Upper lobe of left lung (tissue), 6 donors: ENCODE measurements around the gene KCTD5. TPM values are rescaled to one million over a fixed set of nuclear protein-coding genes. Genes with fewer than 3 reads are reported as not detected.
"Not testable (repeated sequence)": the region's sequence is repeated elsewhere in the genome, so short reads cannot be mapped to it uniquely, and the experiment has no call there.

Experiments
- ATAC-seq, 2 donors: fragments of 200-7000 bp; cut with Tn5 transposase; one replicate each; pipeline ENCODE4 v1.9.1; 2022; ENCODE audit warnings: mild to moderate bottlenecking in 2 of 2, moderate library complexity in 2 of 2; ENCODE audit not compliant: low FRiP score in 2 of 2
- DNase-seq, 2 donors: peaks; one replicate each; pipeline ENCODE4 v3.0.0-alpha.2; 2019 to 2020
- H3K27ac ChIP-seq, 4 donors: fragments of 200-600 bp; sonication (generic); one replicate each; pipeline ENCODE4 v1.5.1; 2016 to 2019
- H3K27me3 ChIP-seq, 4 donors: fragments of 200-600 bp; sonication (generic); one replicate each; pipeline ENCODE4 v1.5.1; 2017 to 2019
- H3K36me3 ChIP-seq, 4 donors: fragments of 200-600 bp; sonication (generic); one replicate each; pipeline ENCODE4 v1.5.1; 2016 to 2019
- H3K4me1 ChIP-seq, 4 donors: fragments of 200-600 bp; sonication (generic); one replicate each; pipeline ENCODE4 v1.5.1; 2018 to 2019
- H3K4me3 ChIP-seq, 4 donors: fragments of 200-600 bp; sonication (generic); one replicate each; pipeline ENCODE4 v1.5.1; 2017 to 2019; ENCODE audit warnings: mild to moderate bottlenecking in 2 of 4, moderate library complexity in 1 of 4
- H3K9me3 ChIP-seq, 4 donors: fragments of 200-600 bp; sonication (generic); one replicate each; pipeline ENCODE4 v1.5.1; 2018 to 2019
- EP300 ChIP-seq, 4 donors: sonication (generic); formaldehyde crosslinking; IDR thresholded peaks; one replicate each; pipeline ENCODE4 v1.5.1; 2017; ENCODE audit warnings: antibody characterized with exemption in 4 of 4, control low read depth in 2 of 4
- POLR2A ChIP-seq, 4 donors: fragments of 450-650 bp; IDR thresholded peaks; one replicate each; pipeline ENCODE4 v1.5.1; 2016 to 2017; ENCODE audit warnings: antibody characterized with exemption in 4 of 4, mild to moderate bottlenecking in 2 of 4
- POLR2AphosphoS5 ChIP-seq, 2 donors: sonication (generic); formaldehyde crosslinking; IDR thresholded peaks; one replicate each; pipeline ENCODE4 v1.5.1; 2017; ENCODE audit warnings: antibody characterized with exemption in 2 of 2
- WGBS, 2 donors: methylation state at CpG; one replicate each; pipeline ENCODE4 v1.1.5; 2017 to 2018; 5-methylcytosine and 5-hydroxymethylcytosine counted together
- total RNA-seq, 6 donors: library from RNA; depleted of rRNA in 4 of 6; stranded (reverse); fragments of >200 nt in 4 of 6; gene quantifications; one replicate each; pipeline versions ENCODE4 v1.1.0 to v1.2.1, GENCODE V29; 2016 to 2021
- TF ChIP-seq, protein P1 (sequence below), 6 experiments: fragments of 450-650 bp in 4 of 6; fragments of 200-600 bp in 2 of 6; sonication (generic) in 2 of 6; IDR thresholded peaks; one replicate each; pipeline ENCODE4 v1.5.1; 2016 to 2019; ENCODE audit warnings: antibody characterized with exemption in 6 of 6
- donor health status: DM: no; HTN: no; CAD: no; lungs with moderate emphysema.
- donor health status: DM: no; HTN: yes; CAD: no; lungs with severe emphysema.

Gene KCTD5
- total RNA-seq, 6 donors from 2014 or later, result 25.7 to 45.5 (median 33.0) TPM

DNA sequence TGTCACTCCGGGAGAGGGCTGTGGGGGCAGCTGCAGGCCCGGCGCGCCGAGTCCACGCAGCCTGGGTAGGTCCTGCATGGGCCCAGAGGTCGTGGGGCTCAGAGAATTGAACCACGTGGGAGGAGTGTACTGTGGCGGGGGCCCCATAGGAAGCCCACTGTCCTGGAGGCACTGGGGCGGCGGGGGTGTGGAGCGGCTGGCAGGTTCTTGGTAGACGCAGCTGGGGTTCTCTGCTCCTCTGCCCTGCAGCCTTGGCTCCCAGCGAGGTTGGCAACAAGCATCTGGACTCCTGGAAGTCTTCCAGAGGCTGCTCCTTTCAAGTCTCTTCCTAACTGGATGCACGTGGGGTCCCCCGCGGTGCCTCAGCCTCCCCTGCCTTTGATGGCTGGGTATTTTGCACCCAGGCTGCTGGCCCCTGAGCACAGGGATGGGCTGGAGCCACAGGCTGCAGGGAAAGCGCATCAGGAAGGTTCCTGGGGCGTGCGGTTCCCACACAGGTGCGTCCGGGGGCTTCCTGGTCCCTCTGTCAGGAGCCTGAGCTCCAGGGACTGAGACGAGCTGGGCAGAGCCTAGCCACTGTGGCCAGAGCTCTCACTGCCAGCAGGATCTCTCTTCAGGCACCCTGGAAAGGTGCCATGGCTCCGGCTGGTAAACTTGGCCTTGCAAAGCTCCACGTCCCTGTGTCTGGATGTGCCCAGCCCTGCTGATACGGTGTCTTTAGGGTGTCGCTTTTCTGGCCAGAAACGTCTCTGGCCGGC lies 9.3 kb downstream of the KCTD5 start:
- ATAC-seq, result no peak
- no peaks in the 10 kb centered on the region for H3K9me3 ChIP-seq
- peaks cover 0 to 16% (median 7%) of the 10 kb centered on the region in 4 donors for H3K36me3 ChIP-seq
- DNase-seq, result peak in 1 of 2 donors; percentile 66
- peaks cover 9 to 41% (median 24%) of the 10 kb centered on the region in 4 donors for H3K4me1 ChIP-seq
- no peak overlapping the region for H3K27ac ChIP-seq
- no peaks in the 10 kb centered on the region for H3K27me3 ChIP-seq
- no peak for TF ChIP-seq POLR2AphosphoS5 (IDR thresholded peaks at IDR 0.05)
- no peak for TF ChIP-seq POLR2A (IDR thresholded peaks at IDR 0.05)
- TF ChIP-seq EP300 (IDR thresholded peaks at IDR 0.05), result no peak
- TF ChIP-seq, protein P1, sequence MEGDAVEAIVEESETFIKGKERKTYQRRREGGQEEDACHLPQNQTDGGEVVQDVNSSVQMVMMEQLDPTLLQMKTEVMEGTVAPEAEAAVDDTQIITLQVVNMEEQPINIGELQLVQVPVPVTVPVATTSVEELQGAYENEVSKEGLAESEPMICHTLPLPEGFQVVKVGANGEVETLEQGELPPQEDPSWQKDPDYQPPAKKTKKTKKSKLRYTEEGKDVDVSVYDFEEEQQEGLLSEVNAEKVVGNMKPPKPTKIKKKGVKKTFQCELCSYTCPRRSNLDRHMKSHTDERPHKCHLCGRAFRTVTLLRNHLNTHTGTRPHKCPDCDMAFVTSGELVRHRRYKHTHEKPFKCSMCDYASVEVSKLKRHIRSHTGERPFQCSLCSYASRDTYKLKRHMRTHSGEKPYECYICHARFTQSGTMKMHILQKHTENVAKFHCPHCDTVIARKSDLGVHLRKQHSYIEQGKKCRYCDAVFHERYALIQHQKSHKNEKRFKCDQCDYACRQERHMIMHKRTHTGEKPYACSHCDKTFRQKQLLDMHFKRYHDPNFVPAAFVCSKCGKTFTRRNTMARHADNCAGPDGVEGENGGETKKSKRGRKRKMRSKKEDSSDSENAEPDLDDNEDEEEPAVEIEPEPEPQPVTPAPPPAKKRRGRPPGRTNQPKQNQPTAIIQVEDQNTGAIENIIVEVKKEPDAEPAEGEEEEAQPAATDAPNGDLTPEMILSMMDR (IDR thresholded peaks at IDR 0.05), result no peak
- WGBS, 2 donors, result 82 to 91% methylated on average over 8 to 29 of the region's 29 CpGs
- no peak overlapping the region for H3K4me3 ChIP-seq

DNA sequence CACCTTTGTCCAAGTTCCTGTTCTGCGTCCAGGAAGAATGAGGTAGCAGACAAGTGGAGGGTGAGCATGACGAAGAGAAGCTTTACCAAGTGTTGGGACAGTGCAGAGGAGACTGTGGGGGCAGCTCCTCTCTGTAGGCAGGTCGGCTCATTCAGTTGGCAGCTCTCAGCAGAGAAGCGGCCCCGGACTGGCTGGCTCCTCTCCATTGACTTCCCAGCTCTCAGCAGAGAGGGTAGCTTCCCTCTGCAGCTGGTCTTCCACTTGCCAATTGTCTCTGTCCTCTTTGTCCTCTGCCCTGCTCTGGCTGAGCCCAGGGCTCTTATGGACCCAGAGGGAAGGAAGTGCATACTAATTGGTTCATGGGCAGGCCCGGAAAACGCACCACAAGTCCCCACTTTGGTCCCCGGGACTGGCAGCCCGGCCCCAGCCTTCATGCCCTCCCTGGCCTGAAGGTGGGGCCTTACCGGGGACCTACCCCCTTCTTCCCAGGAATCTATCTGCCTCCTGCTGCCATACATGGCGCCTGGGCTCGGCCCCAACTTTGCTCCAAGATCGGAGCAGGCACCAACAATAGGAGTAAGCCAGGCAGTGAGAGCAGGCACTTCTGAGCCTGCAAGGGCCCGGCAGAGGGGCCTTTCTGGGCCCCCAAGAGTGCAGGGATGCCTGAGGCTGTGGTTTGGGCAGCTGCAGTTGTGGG lies 10.1 kb downstream of the KCTD5 start:
- 76 to 86% methylated on average over 5 to 14 of the region's 14 CpGs for WGBS, 2 donors
- no peak overlapping the region for H3K27ac ChIP-seq
- peak in 1 of 2 donors; percentile 41 for DNase-seq

DNA sequence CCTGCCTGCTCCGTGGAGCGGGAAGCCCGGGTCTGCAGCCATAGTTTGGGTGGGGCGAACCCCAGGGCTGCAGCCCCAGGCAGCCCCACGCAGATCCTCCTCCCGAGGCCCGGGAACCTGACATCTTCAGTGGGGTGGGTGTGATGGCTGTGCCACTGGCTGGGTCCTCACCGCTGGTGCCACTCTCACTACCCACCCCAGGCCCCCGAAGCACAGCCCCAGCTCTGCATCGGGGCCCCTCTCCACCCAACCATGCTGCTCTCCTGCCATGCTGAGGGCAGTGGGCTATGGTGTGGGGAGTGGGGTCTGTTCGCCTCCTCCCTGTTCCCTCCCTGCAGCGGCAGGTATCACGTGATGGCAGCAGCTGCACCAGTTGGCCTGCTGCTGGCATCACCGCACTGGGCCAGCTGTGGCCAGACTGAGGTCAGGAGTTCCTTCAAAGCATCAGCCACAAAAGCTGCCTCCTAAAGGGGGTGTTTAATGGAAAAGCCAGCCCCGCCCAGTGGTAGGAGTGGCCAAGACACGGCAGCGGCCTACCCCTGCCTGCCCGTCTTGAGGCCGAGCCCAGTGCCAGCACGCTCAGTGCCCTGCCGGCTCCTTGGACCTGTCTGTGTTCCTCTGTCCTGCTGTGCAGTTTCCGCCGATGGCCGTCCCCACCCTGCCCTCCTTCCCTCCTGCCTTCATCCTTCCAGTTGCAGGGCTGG lies 10.8 kb downstream of the KCTD5 start:
- ATAC-seq (no peak), DNase-seq (peak in 1 of 2 donors; percentile 74)
- Histone ChIP-seq H3K27ac (no peak overlapping the region), H3K27me3 (no peaks in the 10 kb centered on the region), H3K9me3 (no peaks in the 10 kb centered on the region), H3K36me3 (peaks cover 0 to 30% (median 22%) of the 10 kb centered on the region in 4 donors), H3K4me1 (peaks cover 0 to 27% (median 15%) of the 10 kb centered on the region in 4 donors), H3K4me3 (no peak overlapping the region)
- WGBS, 2 donors, result 75 to 77% methylated on average over 10 to 20 of the region's 24 CpGs
- TF ChIP-seq POLR2AphosphoS5 (IDR thresholded peaks at IDR 0.05), result no peak
- TF ChIP-seq, protein P1 (IDR thresholded peaks at IDR 0.05), result no peak

More for the DNA sequence above, 10.1 kb downstream of the KCTD5 start:
- Histone ChIP-seq H3K27me3 (no peaks in the 10 kb centered on the region), H3K9me3 (no peaks in the 10 kb centered on the region), H3K4me3 (no peak overlapping the region), H3K36me3 (peaks cover 0 to 23% (median 15%) of the 10 kb centered on the region in 4 donors), H3K4me1 (peaks cover 6 to 33% (median 20%) of the 10 kb centered on the region in 4 donors)
- TF ChIP-seq, protein P1 (IDR thresholded peaks at IDR 0.05), result no peak
- TF ChIP-seq POLR2AphosphoS5 (IDR thresholded peaks at IDR 0.05), result no peak
- ATAC-seq, result no peak

DNA sequence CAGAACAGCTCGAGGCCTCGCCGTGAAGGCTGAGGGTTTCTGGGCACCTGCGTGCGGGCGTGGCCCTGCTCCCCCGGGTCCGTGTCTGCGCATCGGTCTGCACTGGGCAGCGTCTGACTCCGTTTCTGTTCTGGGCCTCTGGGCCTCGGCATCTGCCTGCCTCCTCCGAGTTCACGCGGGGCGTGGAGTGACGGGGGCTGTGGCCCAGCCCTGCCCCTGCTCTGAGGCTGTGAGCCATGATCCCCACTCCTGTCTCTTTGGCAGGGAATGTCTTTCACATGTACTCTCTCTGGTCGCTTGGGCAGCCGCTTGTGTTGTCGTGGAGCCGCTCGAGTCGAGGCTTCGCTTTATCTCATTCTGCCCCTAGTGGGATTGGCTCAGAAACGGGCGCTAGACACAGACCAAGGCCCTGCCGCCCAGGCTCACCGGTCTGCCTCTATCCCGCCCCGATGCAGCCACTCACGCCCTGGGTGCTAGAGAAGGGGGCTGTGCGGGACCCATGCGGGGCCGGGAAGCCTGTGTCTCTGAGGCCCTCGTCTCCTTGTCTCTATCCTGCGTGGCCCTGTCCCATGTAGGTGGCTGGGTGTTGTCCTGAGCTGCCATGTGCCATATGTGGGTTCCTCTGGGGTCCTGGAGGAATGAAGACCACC lies 14.4 kb downstream of the KCTD5 start:
- not testable (repeated sequence) for H3K27ac ChIP-seq, H3K9me3 ChIP-seq, H3K4me3 ChIP-seq, H3K27me3 ChIP-seq, ATAC-seq
- peak in 1 of 2 donors; percentile 48 for DNase-seq
- Histone ChIP-seq H3K36me3 (peaks cover 14 to 54% (median 51%) of the 10 kb centered on the region in 4 donors), H3K4me1 (peaks cover 0 to 18% (median 12%) of the 10 kb centered on the region in 4 donors)
- 90 to 94% methylated on average over 12 to 30 of the region's 37 CpGs for WGBS, 2 donors
